HCT116 (cell line): Measurements from ENCODE around the gene CILP2.

Source experiments
- CEBPB ChIP-seq: IDR thresholded peaks from 2 replicates; pipeline ENCODE4 v1.6.1; 2012; ENCODE audit warnings: low read depth
- CTCF ChIP-seq, 3 experiments: fragments of 200-600 bp in 1 of 3; sonication (generic) in 1 of 3; IDR thresholded peaks in 2 of 3; conservative IDR thresholded peaks in 1 of 3; 2 replicates each; pipeline ENCODE4 v1.5.1; 2012 to 2017; ENCODE audit warnings: low read depth in 2 of 3, low read length in 2 of 3, antibody characterized with exemption in 1 of 3, borderline replicate concordance in 1 of 3, control low read depth in 1 of 3, mild to moderate bottlenecking in 1 of 3, mixed read lengths in 1 of 3, mixed run types in 1 of 3, moderate library complexity in 1 of 3; ENCODE audit not compliant: insufficient read depth in 1 of 3
- EZH2 ChIP-seq: fragments of 200-600 bp; sonication (generic); IDR thresholded peaks from 2 replicates; pipeline ENCODE4 v1.6.1; 2017; ENCODE audit warnings: antibody characterized with exemption, mixed run types
- FOSL1 ChIP-seq: IDR thresholded peaks from 2 replicates; pipeline ENCODE4 v1.6.1; 2012; ENCODE audit warnings: low read depth
- JUND ChIP-seq: IDR thresholded peaks from 2 replicates; pipeline ENCODE4 v1.6.1; 2012
- POLR2A ChIP-seq: IDR thresholded peaks from 2 replicates; pipeline ENCODE4 v1.7.0; 2011; ENCODE audit warnings: borderline replicate concordance; ENCODE audit not compliant: insufficient read depth, insufficient read length; ENCODE audit errors: extremely low read depth
- POLR2AphosphoS5 ChIP-seq: IDR thresholded peaks from 2 replicates; pipeline ENCODE4 v1.6.1; 2011; ENCODE audit warnings: mild to moderate bottlenecking, low read depth, low read length, moderate library complexity
- SP1 ChIP-seq: IDR thresholded peaks from 2 replicates; pipeline ENCODE4 v1.6.1; 2012; ENCODE audit warnings: low read depth

GRCh38 chr19:19532806-19533701, 5.0 kb upstream of the CILP2 start:
- no peak for TF ChIP-seq POLR2A
- no peak for TF ChIP-seq EZH2
- no peak for TF ChIP-seq CEBPB
- TF ChIP-seq CTCF (IDR thresholded peaks at IDR 0.05 in 2 of 3, conservative IDR thresholded peaks at IDR 0.05 in 1 of 3; ENCODE audit: borderline replicate concordance in 1 of 3, insufficient read depth in 1 of 3, low read depth in 2 of 3, low read length in 2 of 3): no peak
- TF ChIP-seq SP1: no peak
- TF ChIP-seq FOSL1: no peak
- TF ChIP-seq POLR2AphosphoS5: no peak
- TF ChIP-seq JUND: no peak
